ENCODE data around the gene MRPL30. TPM values are rescaled to one million over a fixed set of nuclear protein-coding genes. Genes with fewer than 3 reads are reported as not detected.

The MRPL30 gene
- total and polyA plus RNA-seq, 2 donors (not counting 1 experiment from before 2014, with no cell fraction given), result 26.8 to 39.3 TPM

GRCh38 chr2:99200076-99200800 lies 19.3 kb downstream of the MRPL30 start:
- no peaks in the 10 kb centered on the region for H3K36me3 ChIP-seq (ENCODE audit: control insufficient read depth, insufficient read depth, low read length)
- TF ChIP-seq CTCF (conservative IDR thresholded peaks at IDR 0.05 in 1 of 2, IDR thresholded peaks at IDR 0.05 in 1 of 2; ENCODE audit: low read depth in 1 of 2, low read length in 2 of 2), result no peak
- TF ChIP-seq EZH2 (IDR thresholded peaks at IDR 0.05; ENCODE audit: low read length, missing control alignments), result no peak
- no peaks in the 10 kb centered on the region for H3K9me3 ChIP-seq (ENCODE audit: control insufficient read depth, insufficient read depth, low read depth, low read length)
- no peaks in the 10 kb centered on the region for H4K20me1 ChIP-seq (ENCODE audit: control insufficient read depth, extremely low read depth, insufficient read depth, low read length)
- H3K27ac ChIP-seq (ENCODE audit: insufficient read depth, low read length), result no peak overlapping the region
- H3K9ac ChIP-seq (ENCODE audit: insufficient read depth, low read length), result no peak overlapping the region
- no peak overlapping the region for H2AFZ ChIP-seq (ENCODE audit: low read length)
- no peak for DNase-seq (ENCODE audit: low read depth in 2 of 2)
- no peaks in the 10 kb centered on the region for H3K27me3 ChIP-seq (ENCODE audit: control insufficient read depth, insufficient read depth, low read length)
- no peaks in the 10 kb centered on the region for H3K4me1 ChIP-seq (ENCODE audit: control insufficient read depth, extremely low read depth, insufficient read depth, low read length)
- H3K4me3 ChIP-seq (replicated peaks in 1 of 4; ENCODE audit: control extremely low read depth in 1 of 4, insufficient read depth in 1 of 4, low read depth in 3 of 4, low read length in 4 of 4), result no peak overlapping the region
- H3K79me2 ChIP-seq (ENCODE audit: control insufficient read depth, insufficient read depth, low read length), result no peaks in the 10 kb centered on the region
- no peak overlapping the region for H3K4me2 ChIP-seq (ENCODE audit: extremely low read depth, insufficient read depth, low read length)

- Histone ChIP-seq H3K36me3 (ENCODE audit: control insufficient read depth, insufficient read depth, low read length) (no peaks in the 10 kb centered on the region), H3K9ac (ENCODE audit: insufficient read depth, low read length) (no peak overlapping the region), H3K27ac (ENCODE audit: insufficient read depth, low read length) (no peak overlapping the region), H3K4me3 (replicated peaks in 1 of 4; ENCODE audit: control extremely low read depth in 1 of 4, insufficient read depth in 1 of 4, low read depth in 3 of 4, low read length in 4 of 4) (no peak overlapping the region), H3K4me1 (ENCODE audit: control insufficient read depth, extremely low read depth, insufficient read depth, low read length) (no peaks in the 10 kb centered on the region), H4K20me1 (ENCODE audit: control insufficient read depth, extremely low read depth, insufficient read depth, low read length) (no peaks in the 10 kb centered on the region), H3K79me2 (ENCODE audit: control insufficient read depth, insufficient read depth, low read length) (no peaks in the 10 kb centered on the region), H3K27me3 (ENCODE audit: control insufficient read depth, insufficient read depth, low read length) (no peaks in the 10 kb centered on the region), H2AFZ (ENCODE audit: low read length) (no peak overlapping the region), H3K9me3 (ENCODE audit: control insufficient read depth, insufficient read depth, low read depth, low read length) (no peaks in the 10 kb centered on the region), H3K4me2 (ENCODE audit: extremely low read depth, insufficient read depth, low read length) (no peak overlapping the region)
- no peak for DNase-seq (ENCODE audit: low read depth in 2 of 2)
- TF ChIP-seq EZH2 (IDR thresholded peaks at IDR 0.05; ENCODE audit: low read length, missing control alignments), result no peak
- TF ChIP-seq CTCF (conservative IDR thresholded peaks at IDR 0.05 in 1 of 2, IDR thresholded peaks at IDR 0.05 in 1 of 2; ENCODE audit: low read depth in 1 of 2, low read length in 2 of 2), result peak in 1 of 2 donors; percentile 19
Observed at GRCh38 chr2:99201959-99202678, 21.1 kb downstream of the MRPL30 start.

- Histone ChIP-seq H4K20me1 (ENCODE audit: control insufficient read depth, extremely low read depth, insufficient read depth, low read length) (no peaks in the 10 kb centered on the region), H3K4me3 (replicated peaks in 1 of 4; ENCODE audit: control extremely low read depth in 1 of 4, insufficient read depth in 1 of 4, low read depth in 3 of 4, low read length in 4 of 4) (no peak overlapping the region), H3K27me3 (ENCODE audit: control insufficient read depth, insufficient read depth, low read length) (no peaks in the 10 kb centered on the region), H2AFZ (ENCODE audit: low read length) (no peak overlapping the region), H3K27ac (ENCODE audit: insufficient read depth, low read length) (no peak overlapping the region), H3K4me1 (ENCODE audit: control insufficient read depth, extremely low read depth, insufficient read depth, low read length) (no peaks in the 10 kb centered on the region), H3K79me2 (ENCODE audit: control insufficient read depth, insufficient read depth, low read length) (no peaks in the 10 kb centered on the region), H3K9ac (ENCODE audit: insufficient read depth, low read length) (no peak overlapping the region), H3K9me3 (ENCODE audit: control insufficient read depth, insufficient read depth, low read depth, low read length) (no peaks in the 10 kb centered on the region), H3K4me2 (ENCODE audit: extremely low read depth, insufficient read depth, low read length) (no peak overlapping the region), H3K36me3 (ENCODE audit: control insufficient read depth, insufficient read depth, low read length) (no peaks in the 10 kb centered on the region)
- no peak for DNase-seq (ENCODE audit: low read depth in 2 of 2)
- TF ChIP-seq EZH2 (IDR thresholded peaks at IDR 0.05; ENCODE audit: low read length, missing control alignments) (no peak), CTCF (conservative IDR thresholded peaks at IDR 0.05 in 1 of 2, IDR thresholded peaks at IDR 0.05 in 1 of 2; ENCODE audit: low read depth in 1 of 2, low read length in 2 of 2) (no peak)
Observed at GRCh38 chr2:99205491-99205890, 24.5 kb downstream of the MRPL30 start.

All from fibroblast of lung (primary cell).